Measurements from ENCODE around the gene GALNT10.

The GALNT10 gene

DNA sequence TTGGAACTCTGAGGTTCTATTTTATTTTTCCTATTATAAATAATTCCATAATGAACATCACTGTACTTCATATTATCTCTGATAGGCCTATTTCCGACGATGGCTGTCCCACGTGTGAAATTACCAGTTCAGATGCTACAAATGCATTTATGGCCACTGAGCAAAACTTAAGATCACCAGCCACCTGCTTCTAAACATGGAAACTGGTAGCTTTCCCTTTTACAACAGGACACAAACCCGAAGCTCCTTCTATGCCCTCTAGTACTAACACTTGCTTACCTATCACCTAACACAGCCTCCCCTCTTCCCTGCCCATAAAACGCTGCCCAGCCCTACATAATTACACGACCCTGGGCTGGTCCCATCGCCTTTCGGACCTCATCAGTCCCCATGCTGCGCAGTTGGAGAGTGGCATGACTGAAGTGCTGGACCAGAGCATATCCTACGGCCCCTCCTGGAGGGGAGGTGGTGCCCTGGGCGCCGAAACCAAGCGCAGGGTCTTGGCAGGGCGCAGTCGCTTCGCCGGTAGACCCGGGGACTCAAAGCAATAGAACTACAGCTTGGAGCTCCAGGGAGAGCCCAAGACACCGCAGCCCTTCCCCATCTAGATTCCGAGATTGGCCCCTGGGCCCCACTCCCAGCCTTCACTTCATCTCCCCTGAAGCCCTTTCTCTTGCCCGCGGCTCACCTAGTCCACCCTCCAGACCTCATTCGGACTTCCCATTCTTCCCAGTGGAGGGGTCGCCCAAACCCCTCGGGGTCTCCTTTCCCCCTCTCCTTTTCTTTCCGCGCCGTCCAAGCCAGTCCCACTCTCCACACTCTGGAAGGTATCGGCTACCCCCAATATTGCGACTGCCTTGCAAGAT lies 254.3 kb downstream of the GALNT10 start:
- peak; percentile 31 for DNase-seq (ENCODE audit: low spot score)
- TF ChIP-seq, protein P1, sequence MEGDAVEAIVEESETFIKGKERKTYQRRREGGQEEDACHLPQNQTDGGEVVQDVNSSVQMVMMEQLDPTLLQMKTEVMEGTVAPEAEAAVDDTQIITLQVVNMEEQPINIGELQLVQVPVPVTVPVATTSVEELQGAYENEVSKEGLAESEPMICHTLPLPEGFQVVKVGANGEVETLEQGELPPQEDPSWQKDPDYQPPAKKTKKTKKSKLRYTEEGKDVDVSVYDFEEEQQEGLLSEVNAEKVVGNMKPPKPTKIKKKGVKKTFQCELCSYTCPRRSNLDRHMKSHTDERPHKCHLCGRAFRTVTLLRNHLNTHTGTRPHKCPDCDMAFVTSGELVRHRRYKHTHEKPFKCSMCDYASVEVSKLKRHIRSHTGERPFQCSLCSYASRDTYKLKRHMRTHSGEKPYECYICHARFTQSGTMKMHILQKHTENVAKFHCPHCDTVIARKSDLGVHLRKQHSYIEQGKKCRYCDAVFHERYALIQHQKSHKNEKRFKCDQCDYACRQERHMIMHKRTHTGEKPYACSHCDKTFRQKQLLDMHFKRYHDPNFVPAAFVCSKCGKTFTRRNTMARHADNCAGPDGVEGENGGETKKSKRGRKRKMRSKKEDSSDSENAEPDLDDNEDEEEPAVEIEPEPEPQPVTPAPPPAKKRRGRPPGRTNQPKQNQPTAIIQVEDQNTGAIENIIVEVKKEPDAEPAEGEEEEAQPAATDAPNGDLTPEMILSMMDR (IDR thresholded peaks at IDR 0.05; ENCODE audit: extremely low read depth, missing control alignments) = no peak

DNA sequence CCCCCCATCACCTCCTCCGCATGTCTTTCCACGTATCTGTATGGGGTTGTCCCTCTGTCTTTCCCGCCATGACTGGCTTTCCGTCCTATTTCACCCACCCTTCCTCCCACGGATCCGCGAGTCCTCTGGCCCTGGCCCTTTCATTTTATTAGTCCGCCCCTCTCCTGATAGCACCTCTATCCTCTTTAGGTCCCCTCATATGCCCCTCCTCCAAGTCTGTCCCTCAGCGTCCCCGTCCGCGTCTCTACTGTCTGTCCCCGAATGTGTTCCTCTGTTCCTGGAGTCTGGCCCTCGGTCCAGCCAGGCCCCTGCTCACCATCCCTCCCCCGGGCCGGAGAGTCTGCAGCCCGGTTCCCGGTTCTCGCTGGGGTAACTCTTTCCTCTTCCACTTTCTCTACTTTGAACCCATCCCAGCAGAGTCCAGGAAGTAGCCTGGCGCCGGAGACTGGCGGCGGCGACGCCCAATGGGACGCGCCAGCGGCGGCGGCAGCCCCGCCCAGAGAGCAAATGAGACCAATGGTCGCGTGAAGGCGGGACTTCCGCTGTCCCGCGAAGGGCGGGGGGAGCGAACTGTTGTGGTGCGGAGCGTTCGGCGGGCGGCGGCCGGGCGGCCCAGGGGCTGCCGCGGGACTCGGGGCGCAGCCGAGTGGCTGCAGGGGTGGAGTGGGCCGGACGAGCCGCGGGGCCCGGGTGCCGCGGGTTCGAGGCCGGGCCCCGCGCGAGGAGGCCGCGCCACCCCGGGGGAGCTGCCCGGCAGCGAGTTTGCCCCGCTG lies 255.1 kb downstream of the GALNT10 start, which contains the start of gene SAP30L:
TSS of gene SAP30L (plus strand) at position 576 of the 773 bp plus-strand sequence. CDS start 608 bp downstream, outside the sequence.
- TF ChIP-seq, protein P1 (IDR thresholded peaks at IDR 0.05; ENCODE audit: extremely low read depth, missing control alignments) = no peak
- peak; percentile 100 for DNase-seq (ENCODE audit: low spot score)

DNA sequence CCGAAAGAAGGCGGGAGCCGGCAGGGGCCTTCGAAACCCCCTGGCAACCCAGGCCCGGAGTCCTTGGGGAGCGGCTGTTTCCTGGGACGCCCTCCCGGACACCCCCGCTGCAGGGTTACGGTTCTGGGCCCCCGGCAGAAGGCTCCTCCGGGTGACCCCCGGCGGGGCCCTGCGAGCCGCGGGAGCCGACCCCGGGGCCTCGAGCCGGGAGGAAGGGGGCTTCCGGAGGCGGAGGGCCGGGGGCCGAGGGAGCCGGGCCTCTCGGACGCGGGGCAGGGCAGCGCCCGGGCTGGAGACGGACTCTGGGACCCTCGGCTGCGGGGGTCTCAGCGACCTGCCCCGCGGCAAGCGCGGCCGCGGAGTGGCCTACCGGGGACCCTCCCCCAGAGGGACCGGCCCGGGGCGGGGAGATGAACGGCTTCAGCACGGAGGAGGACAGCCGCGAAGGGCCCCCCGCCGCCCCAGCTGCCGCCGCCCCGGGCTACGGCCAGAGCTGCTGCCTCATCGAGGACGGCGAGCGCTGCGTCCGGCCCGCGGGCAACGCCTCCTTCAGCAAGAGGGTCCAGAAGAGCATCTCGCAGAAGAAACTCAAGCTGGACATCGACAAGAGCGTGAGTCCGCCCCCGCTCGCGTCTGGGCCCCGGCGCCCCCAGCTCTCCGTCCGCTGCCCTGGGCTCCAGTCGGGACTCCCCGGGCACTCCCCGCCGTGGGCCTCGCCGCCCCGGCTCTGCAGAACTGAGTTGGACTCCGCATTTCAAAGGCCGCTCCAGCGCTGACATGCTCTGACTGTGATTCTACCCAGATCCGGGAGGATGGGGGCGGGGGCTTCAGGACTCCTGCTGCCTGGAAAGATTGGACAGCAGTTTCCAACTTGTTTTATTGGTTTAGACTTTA lies 255.9 kb downstream of the GALNT10 start:
- TF ChIP-seq, protein P1 (IDR thresholded peaks at IDR 0.05; ENCODE audit: extremely low read depth, missing control alignments) = no peak
- peak; percentile 75 for DNase-seq (ENCODE audit: low spot score)

DNA sequence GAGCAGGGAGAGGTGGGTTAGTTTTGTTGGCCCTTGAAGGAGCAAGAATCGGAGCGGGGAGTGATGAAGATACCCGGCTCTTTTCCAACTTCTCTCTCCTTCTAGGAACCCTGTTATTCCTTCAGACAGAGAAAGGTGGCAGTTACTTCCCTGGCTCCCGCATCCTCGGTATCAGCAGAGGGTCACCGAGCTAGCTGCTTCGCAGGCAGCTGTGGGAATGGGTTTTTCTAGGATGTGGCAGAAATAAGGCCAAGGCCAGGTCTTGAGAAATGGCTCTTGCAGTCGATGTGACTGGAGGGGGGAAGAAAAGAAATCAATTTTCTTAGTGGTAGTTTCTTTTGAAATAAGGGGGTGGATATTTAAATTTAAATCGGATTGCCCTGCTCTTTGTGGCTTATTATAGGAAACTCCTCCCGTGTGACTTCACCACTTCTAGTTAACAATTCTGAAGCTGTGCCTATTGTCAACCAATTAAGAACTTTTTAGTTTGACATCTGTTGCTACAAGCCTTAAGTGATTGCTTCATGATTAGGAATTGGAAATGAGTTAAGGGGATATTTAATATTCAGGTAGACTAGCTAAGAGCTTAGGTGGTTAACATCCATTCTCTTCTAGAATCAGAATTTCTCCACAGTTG lies 256.7 kb downstream of the GALNT10 start:
- TF ChIP-seq, protein P1 (IDR thresholded peaks at IDR 0.05; ENCODE audit: extremely low read depth, missing control alignments) = no peak
- DNase-seq (ENCODE audit: low spot score) = no peak

GRCh38 chr5:154449786-154450185 lies 259.3 kb downstream of the GALNT10 start:
- TF ChIP-seq, protein P1 (IDR thresholded peaks at IDR 0.05; ENCODE audit: extremely low read depth, missing control alignments) = no peak

DNA sequence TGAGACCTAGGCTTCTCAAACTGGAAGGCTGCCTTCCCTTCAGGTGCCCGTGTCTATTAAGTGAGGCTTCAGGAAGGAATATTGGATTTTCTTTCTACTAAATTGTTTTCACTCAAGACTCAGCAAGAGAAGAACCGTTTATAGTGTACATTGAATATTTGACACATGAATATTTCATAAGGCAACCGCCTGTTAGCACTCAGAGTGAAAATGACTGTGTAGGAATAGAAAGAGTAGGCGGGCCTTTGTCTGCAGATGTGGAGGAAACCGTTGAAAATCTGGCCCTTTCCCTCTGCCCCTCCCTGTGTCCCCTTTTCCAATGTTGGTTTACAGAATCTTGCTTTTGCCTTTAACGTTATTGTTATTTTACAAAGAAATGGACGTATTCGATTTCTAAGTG lies 261.4 kb downstream of the GALNT10 start:
- DNase-seq (ENCODE audit: low spot score) = no peak

More at GRCh38 chr5:154449786-154450185, 259.3 kb downstream of the GALNT10 start:
- DNase-seq (ENCODE audit: low spot score) = no peak

More for the DNA sequence above, 261.4 kb downstream of the GALNT10 start:
- TF ChIP-seq, protein P1 (IDR thresholded peaks at IDR 0.05; ENCODE audit: extremely low read depth, missing control alignments) = no peak

Data from GM20000 (cell line).